Thyroid gland (tissue), 4 donors: ENCODE results near the gene CLEC19A.

ENCODE experiments used
- CTCF ChIP-seq, 6 experiments: fragments of 200-600 bp in 3 of 6; fragments of 450-650 bp in 3 of 6; sonication (generic) in 3 of 6; IDR thresholded peaks; one replicate each; pipeline ENCODE4 v1.5.1; 2016 to 2019; ENCODE audit warnings: antibody characterized with exemption in 6 of 6, mild to moderate bottlenecking in 2 of 6, inconsistent platforms in 1 of 6, moderate library complexity in 1 of 6
- POLR2A ChIP-seq, 2 donors: fragments of 450-650 bp; IDR thresholded peaks; one replicate each; pipeline ENCODE4 v1.6.1; 2017; ENCODE audit warnings: antibody characterized with exemption in 2 of 2, mild to moderate bottlenecking in 2 of 2, moderate library complexity in 1 of 2

GRCh38 chr16:19330841-19331397 lies 45.4 kb downstream of the CLEC19A start:
- TF ChIP-seq CTCF (IDR thresholded peaks at IDR 0.05), result no peak
- TF ChIP-seq POLR2A (IDR thresholded peaks at IDR 0.05), result no peak
